ENCODE data around the gene TRPM3.

TRPM3 gene

DNA sequence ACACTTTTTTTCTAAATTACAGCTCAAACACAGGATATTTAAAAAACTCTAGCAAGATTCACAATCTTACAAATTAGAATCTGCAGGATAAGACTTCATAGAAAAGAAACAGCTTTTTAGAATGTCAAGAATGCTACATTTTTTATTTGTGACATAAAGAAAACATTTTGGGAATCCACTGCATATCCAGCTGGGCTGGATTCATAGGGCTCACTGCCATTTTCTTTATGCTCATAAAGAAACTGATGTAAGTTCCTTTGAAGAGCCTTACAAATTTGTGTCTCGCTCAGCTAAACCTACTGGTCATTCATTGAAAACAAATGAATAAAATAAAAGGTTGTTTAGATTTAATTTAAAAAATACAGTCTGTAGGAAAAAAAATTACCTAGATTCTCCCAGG lies 332.3 kb downstream of the TRPM3 start:
- Histone ChIP-seq H3K4me3 (ENCODE audit: low read length) (no peak overlapping the region), H2AFZ (ENCODE audit: low read length) (no peak overlapping the region), H3K79me2 (ENCODE audit: low read length) (no peaks in the 10 kb centered on the region), H3K9me2 (replicated peaks; ENCODE audit: insufficient read depth, low read length) (no peaks in the 10 kb centered on the region), H3F3A (ENCODE audit: insufficient read depth, low read length) (no peaks in the 10 kb centered on the region), H3K36me3 (replicated peaks; ENCODE audit: insufficient read depth, low read length) (no peaks in the 10 kb centered on the region), H3K9ac (ENCODE audit: low read length) (no peak overlapping the region), H3K27ac (ENCODE audit: low read length) (no peak overlapping the region), H3K27me3 (replicated peaks; ENCODE audit: insufficient read depth, low read length) (no peaks in the 10 kb centered on the region), H3K4me2 (ENCODE audit: low read depth, low read length) (no peak overlapping the region), H4K20me1 (ENCODE audit: insufficient read depth, low read length) (no peaks in the 10 kb centered on the region), H3K9me3 (replicated peaks; ENCODE audit: insufficient read depth, low read length) (no peaks in the 10 kb centered on the region), H3K4me1 (ENCODE audit: low read length) (no peaks in the 10 kb centered on the region)
- DNase-seq, result no peak
- TF ChIP-seq EZH2phosphoT487 (IDR thresholded peaks at IDR 0.05; ENCODE audit: low read length) (no peak), EZH2 (optimal IDR thresholded peaks at IDR 0.05; ENCODE audit: low read depth, low read length) (no peak)
- TF ChIP-seq, protein P1, sequence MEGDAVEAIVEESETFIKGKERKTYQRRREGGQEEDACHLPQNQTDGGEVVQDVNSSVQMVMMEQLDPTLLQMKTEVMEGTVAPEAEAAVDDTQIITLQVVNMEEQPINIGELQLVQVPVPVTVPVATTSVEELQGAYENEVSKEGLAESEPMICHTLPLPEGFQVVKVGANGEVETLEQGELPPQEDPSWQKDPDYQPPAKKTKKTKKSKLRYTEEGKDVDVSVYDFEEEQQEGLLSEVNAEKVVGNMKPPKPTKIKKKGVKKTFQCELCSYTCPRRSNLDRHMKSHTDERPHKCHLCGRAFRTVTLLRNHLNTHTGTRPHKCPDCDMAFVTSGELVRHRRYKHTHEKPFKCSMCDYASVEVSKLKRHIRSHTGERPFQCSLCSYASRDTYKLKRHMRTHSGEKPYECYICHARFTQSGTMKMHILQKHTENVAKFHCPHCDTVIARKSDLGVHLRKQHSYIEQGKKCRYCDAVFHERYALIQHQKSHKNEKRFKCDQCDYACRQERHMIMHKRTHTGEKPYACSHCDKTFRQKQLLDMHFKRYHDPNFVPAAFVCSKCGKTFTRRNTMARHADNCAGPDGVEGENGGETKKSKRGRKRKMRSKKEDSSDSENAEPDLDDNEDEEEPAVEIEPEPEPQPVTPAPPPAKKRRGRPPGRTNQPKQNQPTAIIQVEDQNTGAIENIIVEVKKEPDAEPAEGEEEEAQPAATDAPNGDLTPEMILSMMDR (IDR thresholded peaks at IDR 0.05; ENCODE audit: low read length), result no peak

DNA sequence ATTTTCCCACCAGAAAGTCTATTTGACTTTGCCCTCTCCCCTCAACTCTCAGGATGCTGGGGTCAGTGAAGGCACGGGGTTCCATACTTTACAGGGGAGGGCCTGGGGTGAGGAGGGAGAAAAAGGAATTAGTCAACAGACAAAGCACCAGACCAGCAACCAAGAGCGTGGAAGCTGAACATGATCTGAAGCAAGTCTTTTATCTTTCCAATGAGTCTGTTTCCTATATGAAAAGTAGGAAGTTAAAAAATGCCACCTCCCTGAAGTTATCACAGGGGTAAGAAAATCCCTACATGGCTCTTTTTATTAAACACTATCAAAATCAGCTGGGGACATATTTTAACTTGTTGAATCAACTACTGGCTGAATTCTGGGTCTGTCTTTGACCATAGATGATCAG lies 337.0 kb downstream of the TRPM3 start:
- H3K4me3 ChIP-seq (ENCODE audit: low read length), result no peak overlapping the region
- H2AFZ ChIP-seq (ENCODE audit: low read length), result no peak overlapping the region
- H3K4me1 ChIP-seq (ENCODE audit: low read length), result no peaks in the 10 kb centered on the region
- H3K36me3 ChIP-seq (replicated peaks; ENCODE audit: insufficient read depth, low read length), result no peaks in the 10 kb centered on the region
- no peaks in the 10 kb centered on the region for H3K9me3 ChIP-seq (replicated peaks; ENCODE audit: insufficient read depth, low read length)
- H3K9me2 ChIP-seq (replicated peaks; ENCODE audit: insufficient read depth, low read length), result no peaks in the 10 kb centered on the region
- no peaks in the 10 kb centered on the region for H4K20me1 ChIP-seq (ENCODE audit: insufficient read depth, low read length)
- H3K9ac ChIP-seq (ENCODE audit: low read length), result no peak overlapping the region
- TF ChIP-seq EZH2phosphoT487 (IDR thresholded peaks at IDR 0.05; ENCODE audit: low read length), result no peak
- no peak for TF ChIP-seq EZH2 (optimal IDR thresholded peaks at IDR 0.05; ENCODE audit: low read depth, low read length)
- TF ChIP-seq, protein P1 (IDR thresholded peaks at IDR 0.05; ENCODE audit: low read length), result no peak
- no peak for DNase-seq
- no peak overlapping the region for H3K27ac ChIP-seq (ENCODE audit: low read length)
- no peaks in the 10 kb centered on the region for H3K79me2 ChIP-seq (ENCODE audit: low read length)
- H3K4me2 ChIP-seq (ENCODE audit: low read depth, low read length), result no peak overlapping the region
- no peaks in the 10 kb centered on the region for H3F3A ChIP-seq (ENCODE audit: insufficient read depth, low read length)
- no peaks in the 10 kb centered on the region for H3K27me3 ChIP-seq (replicated peaks; ENCODE audit: insufficient read depth, low read length)

DNA sequence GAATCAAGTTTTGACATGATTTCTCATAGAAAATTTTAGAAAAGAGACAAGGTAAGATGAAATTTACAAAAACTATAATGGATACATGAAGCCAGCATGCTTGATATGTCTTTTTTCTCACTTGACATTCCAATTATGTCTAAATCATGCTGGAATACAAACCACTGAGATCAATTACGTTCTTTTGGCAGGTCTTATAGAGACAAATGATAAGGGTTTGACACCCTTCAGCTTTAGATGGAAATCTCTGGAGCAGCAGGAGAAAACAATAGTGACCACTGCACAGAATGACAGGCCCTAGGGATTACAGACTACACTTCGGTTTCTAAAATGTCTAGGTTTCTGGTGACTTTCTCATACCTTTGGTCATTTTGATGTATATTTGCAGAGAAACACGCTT lies 342.9 kb downstream of the TRPM3 start:
- Histone ChIP-seq H3K9me3 (replicated peaks; ENCODE audit: insufficient read depth, low read length) (no peaks in the 10 kb centered on the region), H2AFZ (ENCODE audit: low read length) (no peak overlapping the region), H3K79me2 (ENCODE audit: low read length) (no peaks in the 10 kb centered on the region), H3K9me2 (replicated peaks; ENCODE audit: insufficient read depth, low read length) (no peaks in the 10 kb centered on the region), H3K36me3 (replicated peaks; ENCODE audit: insufficient read depth, low read length) (no peaks in the 10 kb centered on the region), H3F3A (ENCODE audit: insufficient read depth, low read length) (no peaks in the 10 kb centered on the region), H3K9ac (ENCODE audit: low read length) (no peak overlapping the region), H3K4me3 (ENCODE audit: low read length) (no peak overlapping the region), H4K20me1 (ENCODE audit: insufficient read depth, low read length) (no peaks in the 10 kb centered on the region), H3K27me3 (replicated peaks; ENCODE audit: insufficient read depth, low read length) (no peaks in the 10 kb centered on the region), H3K27ac (ENCODE audit: low read length) (no peak overlapping the region), H3K4me1 (ENCODE audit: low read length) (no peaks in the 10 kb centered on the region), H3K4me2 (ENCODE audit: low read depth, low read length) (no peak overlapping the region)
- no peak for DNase-seq
- TF ChIP-seq EZH2phosphoT487 (IDR thresholded peaks at IDR 0.05; ENCODE audit: low read length) (no peak), EZH2 (optimal IDR thresholded peaks at IDR 0.05; ENCODE audit: low read depth, low read length) (no peak)
- TF ChIP-seq, protein P1 (IDR thresholded peaks at IDR 0.05; ENCODE audit: low read length), result no peak
